DOHH2 (cell line): Measurements from ENCODE around the gene COX14.

ENCODE experiments used
- H3F3A ChIP-seq: fragments of 200-600 bp; sonication (generic), shearing (Covaris generic); 2 replicates; pipeline ENCODE4 v1.6.0; 2016; ENCODE audit warnings: antibody characterized with exemption, mild to moderate bottlenecking; ENCODE audit not compliant: control insufficient read depth, insufficient read depth
- H3K27ac ChIP-seq: fragments of 200-600 bp; sonication (generic); 2 replicates; pipeline ENCODE4 v1.5.1; 2014; ENCODE audit warnings: low read depth, mild to moderate bottlenecking, low read length, moderate library complexity
- H3K27me3 ChIP-seq: fragments of 200-600 bp; sonication (generic); 2 replicates; pipeline ENCODE4 v1.6.1; 2014; ENCODE audit warnings: mild to moderate bottlenecking, low read length, mixed read lengths; ENCODE audit not compliant: control insufficient read depth
- H3K36me3 ChIP-seq: fragments of 200-600 bp; sonication (generic); 2 replicates; pipeline ENCODE4 v1.6.1; 2014; ENCODE audit warnings: mild to moderate bottlenecking, low read length, moderate library complexity, mixed read lengths; ENCODE audit not compliant: control insufficient read depth
- H3K4me1 ChIP-seq: fragments of 200-600 bp; sonication (generic); 2 replicates; pipeline ENCODE4 v1.6.1; 2014; ENCODE audit warnings: mild to moderate bottlenecking, low read length, mixed read lengths; ENCODE audit not compliant: control insufficient read depth
- H3K4me2 ChIP-seq: fragments of 200-600 bp; sonication (generic); 2 replicates; pipeline ENCODE4 v1.6.0; 2014; ENCODE audit warnings: mild to moderate bottlenecking, low read length, moderate library complexity
- H3K4me3 ChIP-seq: fragments of 200-600 bp; sonication (generic); 2 replicates; pipeline ENCODE4 v1.5.1; 2014; ENCODE audit warnings: mild to moderate bottlenecking, low read length, mixed read lengths
- H3K79me2 ChIP-seq: fragments of 200-600 bp; sonication (generic); 2 replicates; pipeline ENCODE4 v1.6.1; 2014; ENCODE audit warnings: mild to moderate bottlenecking, low read length, mixed read lengths; ENCODE audit not compliant: control insufficient read depth
- H3K9me2 ChIP-seq: fragments of 200-600 bp; sonication (generic); replicated peaks from 2 replicates; pipeline ENCODE4 v1.6.1; 2014; ENCODE audit warnings: mild to moderate bottlenecking, low read length, mixed read lengths; ENCODE audit not compliant: control insufficient read depth
- H3K9me3 ChIP-seq: fragments of 200-600 bp; sonication (generic); 2 replicates; pipeline ENCODE4 v1.6.1; 2014; ENCODE audit warnings: antibody characterized with exemption, low read length, mixed read lengths; ENCODE audit not compliant: control insufficient read depth, insufficient read depth
- H4K20me1 ChIP-seq: fragments of 200-600 bp; sonication (generic); 2 replicates; pipeline ENCODE4 v1.6.0; 2014; ENCODE audit warnings: low read depth, mild to moderate bottlenecking, antibody characterized with exemption, low read length, moderate library complexity; ENCODE audit not compliant: control insufficient read depth, insufficient read depth
- EZH2phosphoT487 ChIP-seq: fragments of 200-600 bp; sonication (generic); IDR thresholded peaks from 2 replicates; pipeline ENCODE4 v1.6.1; 2017; ENCODE audit warnings: borderline replicate concordance, mild to moderate bottlenecking, antibody characterized with exemption, low read length, moderate library complexity, mixed read lengths
- TF ChIP-seq, protein P1 (sequence below): fragments of 200-600 bp; sonication (generic); IDR thresholded peaks from one replicate; pipeline ENCODE4 v1.5.1; 2014; ENCODE audit warnings: antibody characterized with exemption, mild to moderate bottlenecking, low read depth, low read length; ENCODE audit not compliant: poor library complexity, severe bottlenecking

The COX14 gene

DNA sequence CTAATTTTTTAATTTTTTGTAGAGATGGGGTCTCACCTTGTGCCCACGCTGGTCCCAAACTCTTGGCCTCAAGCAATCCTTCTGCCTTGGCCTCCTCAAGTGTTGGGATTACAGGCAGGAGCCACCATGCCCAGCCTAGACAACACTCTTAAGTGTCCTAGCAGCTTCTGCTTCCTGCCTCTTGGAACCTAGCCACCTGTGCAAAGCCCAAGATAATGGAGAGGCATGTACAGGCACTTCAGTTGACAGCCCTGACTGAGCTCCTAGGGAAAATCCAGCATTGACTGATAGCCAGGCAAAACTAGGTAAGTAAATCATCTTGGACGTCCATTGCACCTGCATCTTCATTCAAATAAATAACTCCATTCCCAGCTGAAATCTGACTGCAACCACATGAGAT is 15.5 kb downstream of the COX14 start:
- H3K79me2 ChIP-seq: no peaks in the 10 kb centered on the region
- H3K9me2 ChIP-seq: no peaks in the 10 kb centered on the region
- H3F3A ChIP-seq: no peaks in the 10 kb centered on the region
- TF ChIP-seq EZH2phosphoT487: no peak
- TF ChIP-seq, protein P1, sequence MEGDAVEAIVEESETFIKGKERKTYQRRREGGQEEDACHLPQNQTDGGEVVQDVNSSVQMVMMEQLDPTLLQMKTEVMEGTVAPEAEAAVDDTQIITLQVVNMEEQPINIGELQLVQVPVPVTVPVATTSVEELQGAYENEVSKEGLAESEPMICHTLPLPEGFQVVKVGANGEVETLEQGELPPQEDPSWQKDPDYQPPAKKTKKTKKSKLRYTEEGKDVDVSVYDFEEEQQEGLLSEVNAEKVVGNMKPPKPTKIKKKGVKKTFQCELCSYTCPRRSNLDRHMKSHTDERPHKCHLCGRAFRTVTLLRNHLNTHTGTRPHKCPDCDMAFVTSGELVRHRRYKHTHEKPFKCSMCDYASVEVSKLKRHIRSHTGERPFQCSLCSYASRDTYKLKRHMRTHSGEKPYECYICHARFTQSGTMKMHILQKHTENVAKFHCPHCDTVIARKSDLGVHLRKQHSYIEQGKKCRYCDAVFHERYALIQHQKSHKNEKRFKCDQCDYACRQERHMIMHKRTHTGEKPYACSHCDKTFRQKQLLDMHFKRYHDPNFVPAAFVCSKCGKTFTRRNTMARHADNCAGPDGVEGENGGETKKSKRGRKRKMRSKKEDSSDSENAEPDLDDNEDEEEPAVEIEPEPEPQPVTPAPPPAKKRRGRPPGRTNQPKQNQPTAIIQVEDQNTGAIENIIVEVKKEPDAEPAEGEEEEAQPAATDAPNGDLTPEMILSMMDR: no peak
- H3K36me3 ChIP-seq: peaks cover 55% of the 10 kb centered on the region
- H4K20me1 ChIP-seq: 0 out of 2 replicates have a peak, but pooled peaks cover 3% of the 10 kb centered on the region
- H3K4me3 ChIP-seq: no peak overlapping the region
- no peaks in the 10 kb centered on the region for H3K27me3 ChIP-seq
- H3K27ac ChIP-seq: no peak overlapping the region
- H3K9me3 ChIP-seq: no peaks in the 10 kb centered on the region
- no peaks in the 10 kb centered on the region; the same call in 1 of the 2 replicates for H3K4me1 ChIP-seq
- no peak overlapping the region for H3K4me2 ChIP-seq

DNA sequence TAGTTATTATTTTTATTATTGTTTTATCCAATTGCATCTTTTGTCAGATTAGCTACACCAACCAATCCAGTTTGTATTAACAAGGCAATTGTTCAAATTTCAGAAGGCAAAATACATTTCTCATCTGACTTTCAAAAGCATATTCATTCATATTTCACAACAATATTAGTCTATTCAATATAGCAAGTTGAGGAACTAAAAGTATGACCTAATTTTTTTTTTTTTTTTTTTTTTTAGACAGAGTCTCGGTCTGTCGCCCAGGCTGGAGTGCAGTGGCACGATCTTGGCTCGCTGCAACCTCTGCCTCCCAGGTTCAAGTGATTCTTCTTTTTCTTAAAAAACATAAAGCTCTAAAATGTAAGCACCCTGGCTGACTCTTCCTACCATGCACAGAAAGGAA is 17.3 kb downstream of the COX14 start:
- TF ChIP-seq, protein P1: no peak
- no peak for TF ChIP-seq EZH2phosphoT487
- Histone ChIP-seq H3K27me3 (no peaks in the 10 kb centered on the region), H3K36me3 (peaks cover 56% of the 10 kb centered on the region), H3K4me3 (no peak overlapping the region), H3F3A (no peaks in the 10 kb centered on the region), H3K79me2 (no peaks in the 10 kb centered on the region), H3K9me2 (no peaks in the 10 kb centered on the region), H4K20me1 (0 out of 2 replicates have a peak, but pooled peaks cover 3% of the 10 kb centered on the region), H3K4me2 (no peak overlapping the region), H3K4me1 (no peaks in the 10 kb centered on the region; the same call in 1 of the 2 replicates), H3K9me3 (no peaks in the 10 kb centered on the region), H3K27ac (no peak overlapping the region)

DNA sequence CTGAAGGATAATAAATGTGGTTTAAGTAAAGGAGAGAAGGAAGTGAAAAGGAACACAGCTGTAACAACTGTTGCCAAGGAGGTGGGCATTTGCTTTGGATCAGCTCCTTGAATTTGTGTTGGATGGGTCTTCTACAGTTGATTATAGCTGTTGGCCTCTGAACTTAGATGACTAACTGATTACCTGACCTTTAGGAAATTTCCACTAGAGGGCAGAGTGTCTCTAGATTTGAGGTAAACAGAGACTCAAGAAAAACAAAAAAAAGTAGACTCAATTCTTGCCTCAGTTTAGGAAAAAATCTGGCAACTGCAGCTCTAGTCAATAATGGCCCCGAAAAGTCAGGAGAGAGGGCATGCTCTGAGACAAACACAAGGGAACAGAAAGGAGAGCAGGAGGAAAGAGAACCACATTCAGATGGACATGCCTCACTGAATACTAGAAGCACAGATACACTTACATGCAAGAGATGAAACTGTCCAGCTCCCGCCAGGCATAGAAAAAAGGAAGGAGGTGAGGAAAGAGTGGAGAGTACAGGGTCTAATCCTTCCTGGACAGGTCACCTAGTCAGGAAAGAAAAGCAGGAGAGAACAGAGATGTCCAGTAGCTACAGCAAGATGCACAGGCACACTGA is 20.6 kb downstream of the COX14 start:
- no peaks in the 10 kb centered on the region for H3F3A ChIP-seq
- H3K36me3 ChIP-seq: peaks cover 58% of the 10 kb centered on the region
- H4K20me1 ChIP-seq: 0 out of 2 replicates have a peak, but pooled peaks cover 3% of the 10 kb centered on the region
- H3K79me2 ChIP-seq: no peaks in the 10 kb centered on the region
- H3K9me3 ChIP-seq: no peaks in the 10 kb centered on the region
- no peak overlapping the region for H3K27ac ChIP-seq
- H3K4me1 ChIP-seq: no peaks in the 10 kb centered on the region; the same call in 1 of the 2 replicates
- TF ChIP-seq EZH2phosphoT487: no peak
- TF ChIP-seq, protein P1: peak; percentile 84
- no peak overlapping the region for H3K4me3 ChIP-seq
- no peak overlapping the region for H3K4me2 ChIP-seq
- no peaks in the 10 kb centered on the region for H3K27me3 ChIP-seq
- no peaks in the 10 kb centered on the region for H3K9me2 ChIP-seq
